Spleen (tissue), 13 donors: ENCODE data around the gene PATE2. TPM values are rescaled to one million over a fixed set of nuclear protein-coding genes. Genes with fewer than 3 reads are reported as not detected.

ENCODE experiments used
- DNase-seq: peaks from one replicate; pipeline ENCODE4 v3.0.0-alpha.2; 2020
- H3K27ac ChIP-seq, 8 donors: fragments of 200-600 bp; sonication (generic) in 7 of 8; 1 replicate in 4 of 8; 2 replicates in 4 of 8; pipeline versions ENCODE4 v1.5.0 to v1.8.0; 2016 to 2021; ENCODE audit warnings: inconsistent platforms in 4 of 8, mild to moderate bottlenecking in 4 of 8, moderate library complexity in 1 of 8
- H3K27me3 ChIP-seq, 7 donors: fragments of 200-600 bp; sonication (generic) in 6 of 7; replicated peaks in 1 of 7; 1 replicate in 4 of 7; 2 replicates in 3 of 7; pipeline versions ENCODE4 v1.5.0 to v1.8.0; 2016 to 2021; ENCODE audit warnings: inconsistent platforms in 3 of 7, mild to moderate bottlenecking in 1 of 7
- H3K36me3 ChIP-seq, 6 donors: fragments of 200-600 bp; sonication (generic) in 5 of 6; 1 replicate in 4 of 6; 2 replicates in 2 of 6; pipeline versions ENCODE4 v1.5.0 to v1.8.0; 2016 to 2021; ENCODE audit warnings: inconsistent platforms in 2 of 6
- H3K4me1 ChIP-seq, 6 donors: fragments of 200-600 bp; sonication (generic) in 5 of 6; 1 replicate in 3 of 6; 2 replicates in 3 of 6; pipeline versions ENCODE4 v1.5.0 to v1.8.0; 2016 to 2021; ENCODE audit warnings: inconsistent platforms in 3 of 6
- H3K4me3 ChIP-seq, 8 donors: fragments of 200-600 bp; sonication (generic) in 7 of 8; 1 replicate in 4 of 8; 2 replicates in 4 of 8; pipeline versions ENCODE4 v1.5.0 to v1.8.0; 2016 to 2021; ENCODE audit warnings: inconsistent platforms in 4 of 8, mild to moderate bottlenecking in 4 of 8, moderate library complexity in 2 of 8
- H3K9me3 ChIP-seq, 8 donors: fragments of 200-600 bp; sonication (generic) in 7 of 8; 1 replicate in 4 of 8; 2 replicates in 4 of 8; pipeline versions ENCODE4 v1.5.0 to v1.8.0; 2016 to 2021; ENCODE audit warnings: inconsistent platforms in 4 of 8
- CTCF ChIP-seq, 11 experiments: fragments of 200-600 bp in 7 of 11; fragments of 450-650 bp in 4 of 11; sonication (generic) in 4 of 11; IDR thresholded peaks in 8 of 11; conservative IDR thresholded peaks in 3 of 11; 1 replicate in 7 of 11; 2 replicates in 4 of 11; pipeline versions ENCODE4 v1.4.0 to v1.8.0; 2016 to 2021; ENCODE audit warnings: antibody characterized with exemption in 11 of 11, inconsistent platforms in 4 of 11, mild to moderate bottlenecking in 1 of 11
- POLR2A ChIP-seq, 3 donors: fragments of 450-650 bp; IDR thresholded peaks; one replicate each; pipeline ENCODE4 v1.5.1; 2017; ENCODE audit warnings: antibody characterized with exemption in 3 of 3, mild to moderate bottlenecking in 1 of 3
- POLR2AphosphoS5 ChIP-seq, 3 donors: sonication (generic); formaldehyde crosslinking; IDR thresholded peaks; one replicate each; pipeline ENCODE4 v1.5.1; 2017; ENCODE audit warnings: antibody characterized with exemption in 3 of 3
- WGBS, 5 donors: extraction: QIAGEN DNeasy Blood & Tissue Kit in 3 of 5; methylation state at CpG; one replicate each; pipeline versions ENCODE4 v1.1.5 to v1.1.7; 2013 to 2018; 5-methylcytosine and 5-hydroxymethylcytosine counted together
- intact Hi-C: fragments of 100-400 bp; cut with DNase I; formaldehyde crosslinking; loops from one replicate; pipeline ENCODE4 v1.15.0; 2023; ENCODE audit warnings: low total_unique reads
- long read RNA-seq, 2 donors: transcript quantifications; one replicate each; lab custom pipeline, GENCODE V29; 2026
- polyA plus RNA-seq, 3 donors: library from polyadenylated mRNA; stranded (reverse); fragments of 200-250 nt; gene quantifications; one replicate each; pipeline ENCODE4 v1.2.1, GENCODE V29; 2013
- total RNA-seq, 7 donors: library from RNA; depleted of rRNA in 3 of 7; stranded (reverse); fragments of >200 nt in 3 of 7; fragmentation: NEBNext Ultra II Directional in 4 of 7; extraction: Animal tissue kit (Norgen Biotek cat#: 25700) in 4 of 7; gene quantifications; one replicate each; pipeline versions ENCODE4 v1.1.0 to v1.2.1, GENCODE V29; 2016 to 2021
- donor health status: healthy with polysubstance abuse.
- donor health status: DM: no; HTN: no; CAD: no; lungs with moderate emphysema.
- donor health status: DM: no; HTN: no; CAD: no.
- donor health status: Bipolar disorder and iron deficiency.
- donor health status: healthy.
- donor health status: DM: no; HTN: no; CAD: no.
- donor health status: DM: yes; HTN: yes; CAD: no.

PATE2 gene
- total RNA-seq (not detected), polyA plus RNA-seq (not detected)
- long read RNA-seq, donor 1, result 0 reads
- long read RNA-seq, donor 2, result 0 reads

GRCh38 chr11:125778728-125779127 is at the start of gene PATE2:
TSS of gene PATE2 (minus strand) at chr11:125778828. CDS start at chr11:125778773, 55 bp downstream.
- TF ChIP-seq POLR2AphosphoS5 (IDR thresholded peaks at IDR 0.05) (no peak), CTCF (IDR thresholded peaks at IDR 0.05 in 8 of 11, conservative IDR thresholded peaks at IDR 0.05 in 3 of 11) (no peak), POLR2A (IDR thresholded peaks at IDR 0.05) (no peak)
- intact Hi-C loops, result no loop called here
- no peaks in the 10 kb centered on the region for H3K4me1 ChIP-seq
- no peak within 1 kb of the TSS for H3K4me3 ChIP-seq
- DNase-seq, result no peak
- H3K27me3 ChIP-seq, result no peaks in the 10 kb centered on the region
- H3K9me3 ChIP-seq, result no peaks in the 10 kb centered on the region
- H3K36me3 ChIP-seq, result no peaks in the 10 kb centered on the region
- no peak within 1 kb of the TSS for H3K27ac ChIP-seq

- no peak for DNase-seq
Measured at GRCh38 chr11:125807909-125808308, 29.3 kb upstream of the PATE2 start.

GRCh38 chr11:125802387-125802786 is 23.8 kb upstream of the PATE2 start:
- peaks cover 6 to 66% (median 58%) of the 10 kb centered on the region in 8 donors for H3K9me3 ChIP-seq
- 0 to 88% (median 2%) methylated on average over 1 of the region's 1 CpG for WGBS, 5 donors

More at GRCh38 chr11:125807909-125808308, 29.3 kb upstream of the PATE2 start:
- no peak for TF ChIP-seq CTCF (IDR thresholded peaks at IDR 0.05 in 8 of 11, conservative IDR thresholded peaks at IDR 0.05 in 3 of 11)
- Histone ChIP-seq H3K27ac (no peak overlapping the region), H3K4me1 (no peaks in the 10 kb centered on the region), H3K36me3 (no peaks in the 10 kb centered on the region), H3K9me3 (peaks cover 0 to 41% (median 27%) of the 10 kb centered on the region in 8 donors), H3K4me3 (no peak overlapping the region), H3K27me3 (no peaks in the 10 kb centered on the region)
- intact Hi-C loops, result no loop called here
- WGBS, 5 donors, result 90 to 100% (median 96%) methylated on average over 1 of the region's 1 CpG

GRCh38 chr11:125799808-125800207 is 21.2 kb upstream of the PATE2 start:
- Histone ChIP-seq H3K4me1 (no peaks in the 10 kb centered on the region), H3K27me3 (no peaks in the 10 kb centered on the region), H3K27ac (no peak overlapping the region), H3K4me3 (no peak overlapping the region), H3K36me3 (no peaks in the 10 kb centered on the region), H3K9me3 (peaks cover 6 to 87% (median 70%) of the 10 kb centered on the region in 8 donors)
- no peak for DNase-seq
- WGBS, 5 donors, result 36 to 85% (median 39%) methylated on average over 2 of the region's 2 CpGs
- TF ChIP-seq POLR2A (IDR thresholded peaks at IDR 0.05) (no peak), POLR2AphosphoS5 (IDR thresholded peaks at IDR 0.05) (no peak), CTCF (IDR thresholded peaks at IDR 0.05 in 8 of 11, conservative IDR thresholded peaks at IDR 0.05 in 3 of 11) (no peak)
- intact Hi-C loops, result no loop called here

More at GRCh38 chr11:125802387-125802786, 23.8 kb upstream of the PATE2 start:
- no peaks in the 10 kb centered on the region for H3K36me3 ChIP-seq
- H3K27ac ChIP-seq, result no peak overlapping the region
- no peak overlapping the region for H3K4me3 ChIP-seq
- DNase-seq, result no peak
- no peaks in the 10 kb centered on the region for H3K27me3 ChIP-seq
- TF ChIP-seq POLR2AphosphoS5 (IDR thresholded peaks at IDR 0.05) (no peak), CTCF (IDR thresholded peaks at IDR 0.05 in 8 of 11, conservative IDR thresholded peaks at IDR 0.05 in 3 of 11) (no peak), POLR2A (IDR thresholded peaks at IDR 0.05) (no peak)
- intact Hi-C loops, result no loop called here
- H3K4me1 ChIP-seq, result no peaks in the 10 kb centered on the region
